Fibroblast of lung (primary cell): ENCODE measurements around the gene HERPUD1.

Source experiments
- EZH2 ChIP-seq: IDR thresholded peaks from 2 replicates; pipeline ENCODE4 v1.5.1; 2012; ENCODE audit warnings: low read length, control low read depth, mild to moderate bottlenecking; ENCODE audit errors: missing control alignments
- TF ChIP-seq, protein P1 (sequence below), 2 donors: IDR thresholded peaks in 1 of 2; conservative IDR thresholded peaks in 1 of 2; 1 replicate in 1 of 2; 2 replicates in 1 of 2; pipeline ENCODE4 v1.5.1; 2011 to 2012; ENCODE audit warnings: low read length in 2 of 2, control low read depth in 1 of 2, inconsistent platforms in 1 of 2, low read depth in 1 of 2, mild to moderate bottlenecking in 1 of 2

DNA sequence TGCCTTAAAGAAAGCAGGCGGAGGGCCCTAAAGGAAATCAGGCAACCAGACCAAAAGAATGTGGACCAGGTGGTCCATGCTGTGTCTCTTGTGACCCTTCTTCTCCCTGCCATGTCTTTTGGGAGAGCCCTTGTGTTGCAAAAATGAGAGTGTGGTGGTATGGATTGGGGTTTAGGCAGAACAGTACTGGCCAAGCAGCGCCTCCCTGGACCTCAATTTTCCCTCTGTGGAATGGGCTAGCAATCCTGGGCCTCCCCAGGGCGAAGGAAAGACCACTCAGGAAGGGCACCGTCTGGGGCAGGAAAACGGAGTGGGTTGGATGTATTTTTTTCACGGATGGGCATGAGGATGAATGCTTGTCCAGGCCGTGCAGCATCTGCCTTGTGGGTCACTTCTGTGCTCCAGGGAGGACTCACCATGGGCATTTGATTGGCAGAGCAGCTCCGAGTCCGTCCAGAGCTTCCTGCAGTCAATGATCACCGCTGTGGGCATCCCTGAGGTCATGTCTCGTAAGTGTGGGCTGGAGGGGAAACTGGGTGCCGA lies 49.9 kb downstream of the HERPUD1 start:
- TF ChIP-seq, protein P1, sequence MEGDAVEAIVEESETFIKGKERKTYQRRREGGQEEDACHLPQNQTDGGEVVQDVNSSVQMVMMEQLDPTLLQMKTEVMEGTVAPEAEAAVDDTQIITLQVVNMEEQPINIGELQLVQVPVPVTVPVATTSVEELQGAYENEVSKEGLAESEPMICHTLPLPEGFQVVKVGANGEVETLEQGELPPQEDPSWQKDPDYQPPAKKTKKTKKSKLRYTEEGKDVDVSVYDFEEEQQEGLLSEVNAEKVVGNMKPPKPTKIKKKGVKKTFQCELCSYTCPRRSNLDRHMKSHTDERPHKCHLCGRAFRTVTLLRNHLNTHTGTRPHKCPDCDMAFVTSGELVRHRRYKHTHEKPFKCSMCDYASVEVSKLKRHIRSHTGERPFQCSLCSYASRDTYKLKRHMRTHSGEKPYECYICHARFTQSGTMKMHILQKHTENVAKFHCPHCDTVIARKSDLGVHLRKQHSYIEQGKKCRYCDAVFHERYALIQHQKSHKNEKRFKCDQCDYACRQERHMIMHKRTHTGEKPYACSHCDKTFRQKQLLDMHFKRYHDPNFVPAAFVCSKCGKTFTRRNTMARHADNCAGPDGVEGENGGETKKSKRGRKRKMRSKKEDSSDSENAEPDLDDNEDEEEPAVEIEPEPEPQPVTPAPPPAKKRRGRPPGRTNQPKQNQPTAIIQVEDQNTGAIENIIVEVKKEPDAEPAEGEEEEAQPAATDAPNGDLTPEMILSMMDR (conservative IDR thresholded peaks at IDR 0.05 in 1 of 2, IDR thresholded peaks at IDR 0.05 in 1 of 2; ENCODE audit: low read depth in 1 of 2, low read length in 2 of 2), result no peak
- no peak for TF ChIP-seq EZH2
